Transverse colon (tissue), 4 donors: ENCODE data around the gene SEL1L3. TPM values are rescaled to one million over a fixed set of nuclear protein-coding genes. Genes with fewer than 3 reads are reported as not detected.

Experiments
- DNase-seq: peaks from one replicate; pipeline ENCODE4 v3.0.0-alpha.2; 2019
- H3K27ac ChIP-seq, 4 donors: fragments of 200-600 bp; sonication (generic); 2 replicates each; pipeline ENCODE4 v1.5.1; 2016 to 2018; ENCODE audit warnings: inconsistent platforms in 4 of 4
- H3K27me3 ChIP-seq: fragments of 200-600 bp; sonication (generic); 2 replicates; pipeline ENCODE4 v1.5.1; 2017; ENCODE audit warnings: inconsistent platforms
- H3K36me3 ChIP-seq, 4 donors: fragments of 200-600 bp; sonication (generic); 2 replicates each; pipeline ENCODE4 v1.5.1; 2017 to 2019; ENCODE audit warnings: inconsistent platforms in 4 of 4
- H3K4me1 ChIP-seq, 4 donors: fragments of 200-600 bp; sonication (generic); 2 replicates each; pipeline ENCODE4 v1.5.1; 2017 to 2020; ENCODE audit warnings: inconsistent platforms in 4 of 4
- H3K4me3 ChIP-seq, 4 donors: fragments of 200-600 bp; sonication (generic); 1 replicate in 1 of 4; 2 replicates in 3 of 4; pipeline versions ENCODE4 v1.5.1 to v1.6.1; 2017 to 2019; ENCODE audit warnings: inconsistent platforms in 4 of 4
- H3K9me3 ChIP-seq, 2 donors: fragments of 200-600 bp; sonication (generic); 2 replicates each; pipeline ENCODE4 v1.5.1; 2017 to 2019; ENCODE audit warnings: inconsistent platforms in 2 of 2
- CTCF ChIP-seq, 5 experiments: fragments of 200-600 bp in 3 of 5; fragments of 450-650 bp in 2 of 5; sonication (generic) in 3 of 5; IDR thresholded peaks; 1 replicate in 2 of 5; 2 replicates in 3 of 5; pipeline ENCODE4 v1.5.1; 2016 to 2017; ENCODE audit warnings: antibody characterized with exemption in 5 of 5, inconsistent platforms in 3 of 5, mild to moderate bottlenecking in 2 of 5, moderate library complexity in 1 of 5
- EP300 ChIP-seq: sonication (generic); formaldehyde crosslinking; IDR thresholded peaks from one replicate; pipeline ENCODE4 v1.6.1; 2017; ENCODE audit warnings: antibody characterized with exemption, low read depth
- POLR2A ChIP-seq: fragments of 450-650 bp; IDR thresholded peaks from one replicate; pipeline ENCODE4 v1.6.1; 2016; ENCODE audit warnings: antibody characterized with exemption, mild to moderate bottlenecking, moderate library complexity
- POLR2AphosphoS5 ChIP-seq, 3 donors: sonication (generic); formaldehyde crosslinking; IDR thresholded peaks; one replicate each; pipeline ENCODE4 v1.6.1; 2016; ENCODE audit warnings: antibody characterized with exemption in 3 of 3
- WGBS, 2 donors: methylation state at CpG; one replicate each; pipeline ENCODE4 v1.1.5; 2018; ENCODE audit warnings: low coverage in 1 of 2; 5-methylcytosine and 5-hydroxymethylcytosine counted together
- in situ Hi-C, 4 donors: fragments of 200-750 bp; cut with MboI; loops; one replicate each; pipeline versions ENCODE4 v1.15.0 to v1.15.1; 2017; ENCODE audit warnings: low sequenced_read_pairs in 3 of 4, low pct_ligation_motif_present in 1 of 4, low pct_unique_long_range_greater_than_20kb in 1 of 4
- intact Hi-C: fragments of 100-400 bp; cut with DNase I; formaldehyde crosslinking; loops from one replicate; pipeline ENCODE4 v1.15.1; 2023; ENCODE audit warnings: low total_unique reads
- total RNA-seq, 4 donors: library from RNA; depleted of rRNA; stranded (reverse); fragments of >200 nt; gene quantifications; one replicate each; pipeline ENCODE4 v1.1.0, GENCODE V29; 2016

Gene SEL1L3
- total RNA-seq, 4 donors from 2014 or later: 51.3 to 128 (median 98.3) TPM

- 81 to 86% methylated on average over 5 of the region's 5 CpGs for WGBS, 2 donors
- Histone ChIP-seq H3K9me3 (no peaks in the 10 kb centered on the region), H3K4me3 (no peak overlapping the region), H3K36me3 (peaks cover 0 to 10% (median 4%) of the 10 kb centered on the region in 4 donors), H3K27me3 (no peaks in the 10 kb centered on the region), H3K4me1 (no peaks in the 10 kb centered on the region), H3K27ac (no peak overlapping the region)
- no peak for TF ChIP-seq POLR2AphosphoS5 (IDR thresholded peaks at IDR 0.05)
- TF ChIP-seq POLR2A: no peak
- TF ChIP-seq CTCF (IDR thresholded peaks at IDR 0.05): no peak
- TF ChIP-seq EP300: no peak
- DNase-seq: no peak
- intact Hi-C loops: no loop called here
- in situ Hi-C loops: loop anchor here in 1 of 4 donors (25.0 kb wide), 1 partner anchor 319 kb away; no protein-coding TSS in a partner anchor
Observed at GRCh38 chr4:25756503-25756902, 106.3 kb downstream of the SEL1L3 start.

- H3K9me3 ChIP-seq: no peaks in the 10 kb centered on the region
- in situ Hi-C loops: loop anchor here in 1 of 4 donors (25.0 kb wide), 1 partner anchor 319 kb away; no protein-coding TSS in a partner anchor
- no peak for DNase-seq
- TF ChIP-seq POLR2AphosphoS5 (IDR thresholded peaks at IDR 0.05) (no peak), CTCF (IDR thresholded peaks at IDR 0.05) (no peak), EP300 (no peak), POLR2A (no peak)
- H3K4me1 ChIP-seq: no peaks in the 10 kb centered on the region
- H3K27me3 ChIP-seq: no peaks in the 10 kb centered on the region
- intact Hi-C loops: no loop called here
- 84 to 90% methylated on average over 8 to 9 of the region's 9 CpGs for WGBS, 2 donors
- H3K27ac ChIP-seq: no peak overlapping the region
- H3K4me3 ChIP-seq: no peak overlapping the region
- peaks cover 0 to 8% (median 4%) of the 10 kb centered on the region in 4 donors for H3K36me3 ChIP-seq
Observed at GRCh38 chr4:25755911-25756310, 106.9 kb downstream of the SEL1L3 start.

- DNase-seq: no peak
- Histone ChIP-seq H3K27me3 (no peaks in the 10 kb centered on the region), H3K4me1 (no peaks in the 10 kb centered on the region), H3K4me3 (no peak overlapping the region), H3K36me3 (peaks cover 0 to 6% (median 0%) of the 10 kb centered on the region in 4 donors), H3K27ac (no peak overlapping the region), H3K9me3 (no peaks in the 10 kb centered on the region)
- intact Hi-C loops (no loop called here), in situ Hi-C loops (loop anchor here in 1 of 4 donors (25.0 kb wide), 1 partner anchor 316 kb away; no protein-coding TSS in a partner anchor)
- WGBS, 2 donors: 87 to 90% methylated on average over 3 to 5 of the region's 5 CpGs
- TF ChIP-seq POLR2AphosphoS5 (IDR thresholded peaks at IDR 0.05): no peak
- TF ChIP-seq EP300: no peak
- no peak for TF ChIP-seq POLR2A
- no peak for TF ChIP-seq CTCF (IDR thresholded peaks at IDR 0.05)
Observed at GRCh38 chr4:25753239-25753638, 109.5 kb downstream of the SEL1L3 start.

GRCh38 chr4:25750874-25751273 is 111.9 kb downstream of the SEL1L3 start:
- WGBS, 2 donors: 84 to 92% methylated on average over 4 of the region's 4 CpGs
- H3K27ac ChIP-seq: no peak overlapping the region
- H3K4me1 ChIP-seq: no peaks in the 10 kb centered on the region
- H3K9me3 ChIP-seq: no peaks in the 10 kb centered on the region
- in situ Hi-C loops: loop anchor here in 1 of 4 donors (25.0 kb wide), 1 partner anchor 314 kb away; no protein-coding TSS in a partner anchor
- TF ChIP-seq EP300: no peak
- no peak for TF ChIP-seq CTCF (IDR thresholded peaks at IDR 0.05)
- TF ChIP-seq POLR2AphosphoS5 (IDR thresholded peaks at IDR 0.05): no peak
- TF ChIP-seq POLR2A: no peak
- intact Hi-C loops: no loop called here
- DNase-seq: no peak
- no peaks in the 10 kb centered on the region for H3K27me3 ChIP-seq
- no peaks in the 10 kb centered on the region for H3K36me3 ChIP-seq
- H3K4me3 ChIP-seq: no peak overlapping the region
